GM20431 (cell line): ENCODE results near the gene ERCC3.

ENCODE experiments used
- in situ Hi-C: fragments of 300-500 bp; cut with MseI, MboI; formaldehyde crosslinking; loops from one replicate; pipeline ENCODE4 v1.15.0; 2020; ENCODE audit warnings: low sequenced_read_pairs; ENCODE audit not compliant: unreplicated experiment

ERCC3 gene

GRCh38 chr2:127293748-127294562 is at the start of gene ERCC3:
ERCC3 (minus strand) TSS chr2:127294144; CDS start chr2:127294081, 63 bp downstream.
- in situ Hi-C loops = no loop called here

- in situ Hi-C loops = no loop called here
Measured at GRCh38 chr2:127343277-127343676, 49.3 kb upstream of the ERCC3 start.

GRCh38 chr2:127342101-127342500 is 48.2 kb upstream of the ERCC3 start:
- in situ Hi-C loops = no loop called here

- in situ Hi-C loops = no loop called here
Measured at GRCh38 chr2:127332335-127332734, 38.4 kb upstream of the ERCC3 start.

GRCh38 chr2:127330753-127331152 is 36.8 kb upstream of the ERCC3 start:
- in situ Hi-C loops = no loop called here

- in situ Hi-C loops = no loop called here
Measured at GRCh38 chr2:127326289-127326945, 32.5 kb upstream of the ERCC3 start.

GRCh38 chr2:127324635-127325034 is 30.7 kb upstream of the ERCC3 start:
- in situ Hi-C loops = no loop called here

- in situ Hi-C loops = no loop called here
Measured at GRCh38 chr2:127321303-127321702, 27.4 kb upstream of the ERCC3 start.

- in situ Hi-C loops = no loop called here
Measured at GRCh38 chr2:127320586-127321275, 26.8 kb upstream of the ERCC3 start.

- in situ Hi-C loops = no loop called here
Measured at GRCh38 chr2:127320067-127320466, 26.1 kb upstream of the ERCC3 start.

GRCh38 chr2:127314193-127314988 is 20.4 kb upstream of the ERCC3 start:
- in situ Hi-C loops = no loop called here

- in situ Hi-C loops = no loop called here
Measured at GRCh38 chr2:127313406-127313805, 19.5 kb upstream of the ERCC3 start.

- in situ Hi-C loops = no loop called here
Measured at GRCh38 chr2:127310980-127311379, 17.0 kb upstream of the ERCC3 start.

GRCh38 chr2:127309468-127309867 is 15.5 kb upstream of the ERCC3 start:
- in situ Hi-C loops = no loop called here

GRCh38 chr2:127308586-127309138 is 14.7 kb upstream of the ERCC3 start:
- in situ Hi-C loops = no loop called here

- in situ Hi-C loops = no loop called here
Measured at GRCh38 chr2:127305990-127306585, 12.1 kb upstream of the ERCC3 start.

GRCh38 chr2:127302168-127302567 is 8.2 kb upstream of the ERCC3 start:
- in situ Hi-C loops = no loop called here

GRCh38 chr2:127293386-127293747 is 577 bp downstream of the ERCC3 start:
- in situ Hi-C loops = no loop called here

- in situ Hi-C loops = no loop called here
Measured at GRCh38 chr2:127288274-127288673, 5.7 kb downstream of the ERCC3 start.

- in situ Hi-C loops = no loop called here
Measured at GRCh38 chr2:127283275-127283674, 10.7 kb downstream of the ERCC3 start.
